CD4-positive, alpha-beta T cell treated with Interleukin-12 subunit alpha and Interleukin-12 subunit beta, for 1 hour (primary cell): ENCODE measurements around the gene STAT6.

Source experiments
- DNase-seq: peaks from one replicate; pipeline ENCODE4 v3.0.0-alpha.2; 2020

Gene STAT6

DNA sequence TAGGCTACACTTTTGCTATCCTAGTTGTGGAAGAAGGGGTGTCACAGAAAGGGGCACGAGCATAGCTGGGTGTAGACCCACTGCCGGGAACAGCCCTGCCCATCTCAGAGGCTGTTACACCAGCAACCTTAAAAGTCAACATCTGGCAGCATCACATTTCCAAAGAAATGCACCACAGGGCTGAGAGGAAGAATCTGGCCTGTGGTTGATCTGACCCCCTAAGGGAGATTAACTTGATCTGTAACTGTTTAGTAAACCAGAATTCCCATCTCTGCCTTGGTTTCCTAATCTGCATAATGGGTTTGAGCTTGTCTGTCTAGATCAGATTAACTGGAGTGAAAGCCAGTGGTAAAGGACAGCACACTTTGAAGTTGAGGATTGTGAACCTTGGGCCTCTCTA is 34.9 kb upstream of the STAT6 start:
- DNase-seq, result no peak

DNA sequence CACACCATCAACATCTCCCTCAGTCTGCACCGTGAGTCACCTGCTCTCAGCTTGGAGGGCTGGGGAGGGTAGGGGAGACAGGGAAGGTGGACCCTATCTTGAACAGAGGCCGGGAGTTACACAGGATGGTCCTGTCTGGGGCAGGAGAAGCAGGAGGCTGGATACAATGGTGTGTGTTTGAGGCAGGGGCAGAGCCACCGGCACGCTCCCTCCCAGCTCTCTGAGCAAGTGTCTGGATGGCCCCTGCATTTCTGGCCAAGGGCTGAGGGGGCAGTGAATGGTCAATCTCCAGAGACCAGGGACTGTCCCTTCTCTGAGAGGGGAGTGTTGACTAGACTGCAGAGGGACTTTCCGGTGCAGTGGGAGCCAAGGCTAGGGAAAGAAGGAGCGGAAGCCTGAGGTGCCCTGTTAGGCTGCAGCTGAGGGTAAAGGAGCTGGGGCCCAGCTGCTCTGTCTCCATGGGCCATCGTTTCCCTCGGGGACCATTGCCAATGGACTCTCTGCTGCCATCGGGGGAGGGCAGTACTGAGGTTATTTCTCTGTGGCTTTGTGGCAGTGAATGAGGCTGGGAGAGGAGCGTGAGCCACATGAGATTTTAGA is 34.4 kb upstream of the STAT6 start:
- DNase-seq, result no peak

- DNase-seq, result no peak
These were observed 32.3 kb upstream of the STAT6 start for GRCh38 chr12:57143454-57143853.

DNA sequence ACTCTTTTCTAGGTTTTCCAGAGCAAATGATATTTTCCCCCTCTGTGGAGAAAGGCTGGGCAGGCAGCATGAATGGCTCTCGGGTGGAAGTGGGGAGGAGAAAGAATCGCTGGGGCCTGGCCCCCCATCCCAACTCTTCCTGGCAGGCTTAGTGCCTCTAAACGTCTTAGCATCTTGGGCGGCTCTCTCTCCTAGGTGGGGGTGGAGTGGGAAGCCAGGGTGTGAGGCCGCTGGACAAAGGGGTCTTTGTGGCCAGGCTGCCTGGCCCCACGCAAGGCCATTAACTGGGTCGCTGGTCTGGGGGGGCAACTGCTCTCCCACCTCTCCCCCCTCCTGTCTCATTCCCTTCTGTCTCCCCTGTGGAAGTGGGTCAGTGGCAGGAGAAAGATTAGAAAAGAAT is 31.6 kb upstream of the STAT6 start:
- no peak for DNase-seq

GRCh38 chr12:57142121-57142520 is 31.0 kb upstream of the STAT6 start:
- no peak for DNase-seq

DNA sequence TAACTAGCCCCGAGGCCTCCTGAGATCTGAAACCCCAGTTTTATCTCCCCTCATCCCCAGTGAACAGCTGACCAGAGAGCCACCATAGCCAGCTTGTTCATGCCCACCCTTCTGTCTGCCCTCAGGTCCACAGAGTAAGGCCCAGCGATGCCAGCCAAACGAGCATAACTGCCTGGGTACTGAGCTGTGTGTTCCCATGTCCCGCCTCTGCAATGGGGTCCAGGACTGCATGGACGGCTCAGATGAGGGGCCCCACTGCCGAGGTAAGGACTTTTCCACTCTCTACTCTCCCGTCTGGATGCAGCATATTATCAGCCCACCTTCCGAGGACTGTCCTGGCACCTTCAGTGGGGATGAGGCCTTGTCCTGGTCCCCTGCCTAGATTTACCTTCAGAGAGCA is 30.1 kb upstream of the STAT6 start:
- no peak for DNase-seq

DNA sequence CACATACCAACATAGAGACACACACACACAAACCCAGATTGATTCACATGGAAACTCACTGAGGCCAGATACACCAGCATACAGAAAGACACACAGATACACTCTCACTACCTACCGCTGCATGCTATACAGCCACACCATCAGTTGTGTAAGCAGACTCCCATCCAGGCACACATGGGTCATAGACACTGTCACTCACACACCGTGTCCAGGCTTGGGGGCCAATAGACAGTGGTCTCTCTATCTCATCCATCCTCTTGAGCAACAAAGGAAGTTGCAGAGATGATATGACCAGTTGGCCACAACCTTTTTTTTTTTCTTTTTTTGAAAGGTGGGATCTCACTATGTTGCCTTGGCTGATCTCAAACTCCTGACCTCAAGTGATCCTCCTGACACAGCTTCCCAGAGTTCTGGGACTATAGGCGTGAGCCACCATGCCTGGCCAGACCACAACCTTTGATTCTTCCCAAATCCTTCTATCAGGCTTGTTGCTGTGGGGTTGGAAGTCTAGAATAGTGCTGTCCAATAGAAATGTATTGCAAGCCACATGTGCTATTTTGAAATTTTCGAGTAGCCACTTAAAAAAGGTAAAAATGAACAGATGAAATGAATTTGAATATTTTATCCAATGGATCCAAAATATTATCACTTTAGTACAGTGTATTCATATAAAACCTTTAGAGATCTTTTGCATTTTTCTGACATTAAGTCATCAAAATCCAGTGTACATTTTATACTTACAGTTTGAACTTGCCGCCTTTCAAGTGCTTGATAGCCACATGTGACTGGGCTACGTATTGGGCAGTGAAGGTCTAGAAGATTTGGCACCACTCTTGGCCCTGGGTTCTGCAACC is 28.9 kb upstream of the STAT6 start:
- DNase-seq, result no peak

DNA sequence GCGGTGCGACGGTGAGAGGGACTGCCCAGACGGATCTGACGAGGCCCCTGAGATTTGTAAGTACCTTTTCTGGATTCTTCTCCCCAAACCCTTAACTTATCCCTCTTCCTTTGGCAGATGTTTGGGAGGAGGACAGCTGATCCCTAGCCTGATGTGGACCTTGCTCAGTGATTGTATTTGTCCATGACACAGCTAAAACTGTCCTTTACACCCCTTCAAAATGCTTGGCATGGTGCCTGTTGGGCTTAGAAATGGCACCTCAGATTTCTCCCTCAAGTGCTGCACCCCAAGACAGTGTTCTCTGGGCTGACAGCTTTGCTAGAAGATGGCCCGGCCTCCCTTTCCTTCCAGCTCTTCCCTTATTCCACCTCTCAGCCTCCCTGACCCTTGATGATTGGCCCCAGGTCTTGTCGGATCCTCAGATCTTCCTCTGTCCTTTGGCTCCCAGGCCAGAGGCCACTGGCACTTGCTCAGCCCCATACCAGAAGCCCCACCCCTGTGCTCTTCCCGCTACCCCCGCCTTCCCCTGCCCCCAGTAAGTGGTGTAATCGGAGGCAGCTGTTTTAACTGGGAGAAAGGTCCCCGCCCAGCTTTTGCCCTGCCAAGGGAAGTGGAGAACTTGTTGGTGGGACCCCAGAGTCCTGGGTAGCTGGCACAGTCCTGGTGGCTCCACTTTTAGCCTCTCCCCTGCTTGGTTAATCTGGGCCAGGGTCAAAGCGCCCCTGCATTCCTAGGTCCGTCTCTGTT is 27.5 kb upstream of the STAT6 start:
- DNase-seq, result no peak

GRCh38 chr12:57135527-57136326 is 24.6 kb upstream of the STAT6 start:
- DNase-seq, result no peak

DNA sequence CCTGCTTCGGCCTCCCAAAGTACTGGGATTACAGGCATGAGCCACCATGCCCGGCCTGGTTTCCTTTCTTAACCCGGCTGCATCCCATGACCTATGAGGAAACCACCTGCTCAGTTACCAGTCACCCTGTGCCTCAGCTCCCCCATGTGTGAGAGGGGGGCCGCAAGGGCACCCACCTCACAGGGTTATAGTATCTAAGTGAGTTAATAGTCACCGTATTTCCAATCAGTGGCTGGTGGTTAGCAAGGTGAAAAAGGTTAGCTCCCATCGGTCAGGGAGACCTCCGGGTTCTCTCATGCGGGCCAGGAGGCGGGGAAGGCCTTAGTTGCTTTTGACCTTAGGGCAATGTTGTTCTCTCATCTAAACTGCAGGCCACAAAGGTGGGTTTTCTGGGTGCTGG is 23.8 kb upstream of the STAT6 start:
- DNase-seq, result no peak

GRCh38 chr12:57133916-57134315 is 22.8 kb upstream of the STAT6 start:
- DNase-seq, result no peak

DNA sequence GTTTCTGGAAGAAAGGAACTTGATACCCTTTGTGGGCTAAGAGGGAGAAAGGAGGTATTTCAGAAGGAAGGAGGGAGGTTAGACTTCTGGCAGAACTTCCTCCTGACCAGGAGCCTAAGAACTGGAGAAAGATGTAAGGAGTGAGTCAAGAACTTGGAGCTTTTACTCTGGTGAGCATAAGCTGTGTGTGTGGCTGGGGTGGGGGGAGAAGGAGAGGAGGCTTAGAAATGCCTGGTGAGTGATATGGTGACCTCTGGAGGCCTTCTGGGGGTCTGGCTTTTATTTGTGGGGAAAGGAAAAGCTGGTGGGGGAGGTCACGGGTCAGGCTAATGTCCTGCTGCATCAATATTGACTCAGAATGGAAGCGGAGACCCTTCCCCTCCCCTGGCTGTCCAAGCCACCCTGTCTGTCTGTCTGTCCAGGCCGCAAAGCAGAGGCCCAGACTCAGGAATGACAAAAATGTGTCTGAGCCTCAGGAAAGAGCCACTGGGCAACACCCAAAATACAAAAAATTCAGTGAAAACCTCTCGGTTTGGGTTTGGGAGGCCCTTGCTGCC is 21.9 kb upstream of the STAT6 start:
- no peak for DNase-seq

GRCh38 chr12:57131896-57132744 is 21.0 kb upstream of the STAT6 start:
- DNase-seq, result no peak

DNA sequence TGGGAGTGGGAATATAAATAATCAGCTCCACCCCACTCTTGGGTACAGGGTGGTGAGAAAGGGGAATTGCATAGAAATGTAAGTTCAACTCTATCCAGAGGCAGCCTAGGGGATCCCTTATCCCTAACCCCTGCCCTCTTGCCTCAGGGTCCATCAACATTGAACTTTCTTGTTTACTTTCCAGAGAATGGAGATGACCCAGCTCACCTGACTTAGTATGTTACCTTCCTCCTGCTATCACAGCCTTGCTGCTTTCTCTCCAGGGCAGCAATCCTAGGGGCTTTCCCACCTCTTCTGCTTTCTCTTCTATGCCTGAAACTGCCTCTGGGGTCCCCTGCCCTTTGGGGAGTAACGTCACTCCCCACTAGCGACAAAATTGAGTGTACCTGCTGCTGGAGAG is 19.8 kb upstream of the STAT6 start:
- no peak for DNase-seq

GRCh38 chr12:57129889-57130288 is 18.7 kb upstream of the STAT6 start:
- DNase-seq, result no peak

DNA sequence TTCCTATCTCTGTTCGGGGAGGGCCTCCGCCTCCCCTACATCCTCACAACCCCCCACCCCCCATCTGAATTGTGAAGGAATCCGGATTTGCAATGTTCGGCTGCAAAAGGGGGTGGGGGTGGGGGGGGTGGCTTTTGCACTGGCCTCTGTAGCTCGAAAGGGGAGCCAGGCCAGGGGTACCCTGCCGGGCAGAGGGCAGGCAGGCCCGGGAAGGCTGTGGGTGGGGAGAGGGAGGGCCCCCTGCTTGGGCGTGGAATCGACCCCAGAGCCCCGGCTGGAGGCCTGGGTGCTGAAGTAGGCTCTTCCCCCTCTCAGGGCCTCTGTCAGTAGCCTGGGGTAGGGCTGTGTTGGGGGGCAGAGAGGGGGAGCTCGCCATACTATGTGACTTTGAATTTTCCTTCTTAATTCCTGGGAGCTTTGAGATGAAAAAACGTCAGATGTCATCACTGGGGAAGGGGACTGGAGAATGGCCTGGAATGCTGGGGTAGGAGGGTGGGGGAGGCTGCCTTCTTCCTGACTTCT is 18.2 kb upstream of the STAT6 start:
- DNase-seq, result no peak

DNA sequence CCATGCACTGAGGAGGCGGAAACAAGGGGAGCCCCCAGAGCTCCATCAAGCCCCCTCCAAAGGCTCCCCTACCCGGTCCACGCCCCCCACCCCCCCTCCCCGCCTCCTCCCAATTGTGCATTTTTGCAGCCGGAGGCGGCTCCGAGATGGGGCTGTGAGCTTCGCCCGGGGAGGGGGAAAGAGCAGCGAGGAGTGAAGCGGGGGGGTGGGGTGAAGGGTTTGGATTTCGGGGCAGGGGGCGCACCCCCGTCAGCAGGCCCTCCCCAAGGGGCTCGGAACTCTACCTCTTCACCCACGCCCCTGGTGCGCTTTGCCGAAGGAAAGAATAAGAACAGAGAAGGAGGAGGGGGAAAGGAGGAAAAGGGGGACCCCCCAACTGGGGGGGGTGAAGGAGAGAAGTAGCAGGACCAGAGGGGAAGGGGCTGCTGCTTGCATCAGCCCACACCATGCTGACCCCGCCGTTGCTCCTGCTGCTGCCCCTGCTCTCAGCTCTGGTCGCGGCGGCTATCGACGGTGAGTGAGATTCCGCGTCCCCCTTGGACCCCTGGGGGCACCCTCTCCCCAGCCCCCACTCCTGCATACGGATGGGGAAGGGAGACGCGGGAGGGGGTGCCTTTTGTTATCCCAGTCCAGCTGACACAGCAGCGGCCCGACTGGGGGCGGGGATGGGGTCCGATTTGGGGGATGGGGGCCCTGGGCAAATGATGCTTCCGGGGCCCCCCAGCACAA is 17.5 kb upstream of the STAT6 start:
- no peak for DNase-seq

- peak; percentile 85 for DNase-seq
These were observed 16.8 kb upstream of the STAT6 start, which contains the start of gene LRP1 for GRCh38 chr12:57127726-57128518. Gene LRP1, plus strand, starts transcription at chr12:57128483. Its CDS starts 482 bp downstream, at chr12:57128965.

- DNase-seq, result peak; percentile 43
These were observed 16.1 kb upstream of the STAT6 start for GRCh38 chr12:57127101-57127725.
